Diencephalon (tissue), 1 donor: ENCODE measurements around the gene ESPN. TPM values are rescaled to one million over a fixed set of nuclear protein-coding genes. Genes with fewer than 3 reads are reported as not detected.

Experiments
- small RNA-seq: library from RNA; depleted of rRNA; stranded (forward); fragments of <200 nt; gene quantifications from one replicate; pipeline ENCODE3, GENCODE V24; 2014
- total RNA-seq: library from RNA; depleted of rRNA; stranded (reverse); fragments of >200 nt; gene quantifications from one replicate; pipeline ENCODE4 v1.2.3, GENCODE V29; 2014

Gene ESPN, protein sequence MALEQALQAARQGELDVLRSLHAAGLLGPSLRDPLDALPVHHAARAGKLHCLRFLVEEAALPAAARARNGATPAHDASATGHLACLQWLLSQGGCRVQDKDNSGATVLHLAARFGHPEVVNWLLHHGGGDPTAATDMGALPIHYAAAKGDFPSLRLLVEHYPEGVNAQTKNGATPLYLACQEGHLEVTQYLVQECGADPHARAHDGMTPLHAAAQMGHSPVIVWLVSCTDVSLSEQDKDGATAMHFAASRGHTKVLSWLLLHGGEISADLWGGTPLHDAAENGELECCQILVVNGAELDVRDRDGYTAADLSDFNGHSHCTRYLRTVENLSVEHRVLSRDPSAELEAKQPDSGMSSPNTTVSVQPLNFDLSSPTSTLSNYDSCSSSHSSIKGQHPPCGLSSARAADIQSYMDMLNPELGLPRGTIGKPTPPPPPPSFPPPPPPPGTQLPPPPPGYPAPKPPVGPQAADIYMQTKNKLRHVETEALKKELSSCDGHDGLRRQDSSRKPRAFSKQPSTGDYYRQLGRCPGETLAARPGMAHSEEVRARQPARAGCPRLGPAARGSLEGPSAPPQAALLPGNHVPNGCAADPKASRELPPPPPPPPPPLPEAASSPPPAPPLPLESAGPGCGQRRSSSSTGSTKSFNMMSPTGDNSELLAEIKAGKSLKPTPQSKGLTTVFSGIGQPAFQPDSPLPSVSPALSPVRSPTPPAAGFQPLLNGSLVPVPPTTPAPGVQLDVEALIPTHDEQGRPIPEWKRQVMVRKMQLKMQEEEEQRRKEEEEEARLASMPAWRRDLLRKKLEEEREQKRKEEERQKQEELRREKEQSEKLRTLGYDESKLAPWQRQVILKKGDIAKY
- 0.92 TPM for total RNA-seq

GRCh38 chr1:6424619-6425593 lies at the start of gene ESPN:
Gene ESPN (plus strand): TSS chr1:6424776. CDS start chr1:6424956, 180 bp downstream.

GRCh38 chr1:6393400-6394187 lies 31.0 kb upstream of the ESPN start, which contains the start of gene ACOT7:
Gene ACOT7 (minus strand): TSS chr1:6393767. CDS start chr1:6393399, 368 bp downstream.

DNA sequence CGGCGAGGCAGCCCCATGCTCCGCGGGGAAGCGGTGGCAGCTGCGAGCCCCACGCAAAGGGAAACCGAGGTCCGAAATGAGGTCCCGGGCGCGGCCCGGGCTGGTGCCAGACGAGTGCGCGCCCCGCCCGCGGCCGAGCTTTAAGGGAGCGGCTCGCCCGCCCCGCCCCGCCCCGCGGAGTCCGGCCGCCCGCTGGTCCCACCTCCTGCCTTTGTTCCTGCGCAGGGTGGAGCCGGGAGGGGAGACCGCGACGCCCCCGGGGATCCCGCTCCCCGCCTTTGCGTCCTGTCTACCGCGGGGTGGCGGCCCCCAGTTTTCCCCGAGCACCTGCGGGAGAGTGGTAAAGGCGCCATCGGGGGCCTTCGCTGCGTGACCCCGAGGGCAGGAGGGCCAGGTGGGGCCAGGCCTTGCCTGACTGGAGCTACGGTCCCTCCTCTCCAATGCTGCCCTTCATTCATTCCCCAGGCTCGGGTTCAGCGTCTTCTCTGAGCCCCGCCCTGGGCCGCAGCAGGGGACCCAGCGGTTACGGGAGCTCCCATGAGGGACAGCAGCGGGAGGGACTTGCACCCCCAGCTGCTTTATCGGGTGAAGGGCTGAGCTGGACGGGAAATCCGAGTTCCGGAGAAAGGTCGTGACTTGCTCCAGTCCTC lies 4.6 kb upstream of the ESPN start, which contains the start of gene HES2:
TSS of gene HES2 (minus strand) at position 116 of the 650 bp plus-strand sequence. CDS start at position 17, 99 bp downstream.

GRCh38 chr1:6466023-6466422 lies 41.4 kb downstream of the ESPN start, which contains the start of gene TNFRSF25:
Gene TNFRSF25 (minus strand): TSS chr1:6466173. CDS start chr1:6466107, 66 bp downstream.

DNA sequence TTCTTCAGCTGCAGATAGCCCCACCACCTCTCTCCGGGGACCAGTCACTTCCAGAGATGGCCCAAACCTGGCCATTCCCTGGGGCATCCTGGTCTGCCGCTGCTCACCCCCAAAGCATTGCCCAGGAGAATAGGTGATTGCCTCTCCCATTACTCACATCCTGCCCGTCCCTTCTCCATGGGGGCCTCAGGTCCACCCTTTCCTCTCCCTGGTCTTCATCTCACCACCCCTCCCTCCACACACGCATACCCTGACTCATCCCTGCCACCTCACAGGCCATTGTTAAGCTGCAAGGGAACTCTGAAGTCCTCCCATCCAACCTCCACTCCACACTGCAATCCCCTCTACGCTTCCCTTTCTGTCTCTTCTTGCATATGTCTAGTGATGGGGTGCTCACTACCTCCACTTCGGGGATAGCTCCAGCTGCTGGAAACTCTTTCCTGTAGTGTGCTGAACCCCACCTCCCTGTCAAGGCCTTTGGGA lies 66.9 kb downstream of the ESPN start, which contains the start of gene PLEKHG5:
TSS of gene PLEKHG5 (minus strand) at position 188 of the 483 bp plus-strand sequence. CDS start 14,096 bp downstream, outside the sequence.

Small RNAs within 50 kb of the gene (small RNA-seq; reads per million reads assigned to genes)
- not detected for gene MIR4252

Other genes with a start within 250 kb of the ESPN start
- gene CHD5, start 244.5 kb upstream of the ESPN start, total RNA-seq = 64.1 TPM
- gene RPL22, start 225.2 kb upstream of the ESPN start, total RNA-seq = 236 TPM
- gene RNF207, start 218.7 kb upstream of the ESPN start, total RNA-seq = 6.7 TPM
- gene ICMT, start 188.8 kb upstream of the ESPN start, total RNA-seq = 34.4 TPM
- not detected for gene HES3, start 180.6 kb upstream of the ESPN start, total RNA-seq
- gene GPR153, start 163.7 kb upstream of the ESPN start, total RNA-seq = 33.2 TPM
- gene ACOT7, start 31.0 kb upstream of the ESPN start, total RNA-seq = 77.7 TPM
- not detected for gene HES2, start 4.9 kb upstream of the ESPN start, total RNA-seq
- gene TNFRSF25, start 41.4 kb downstream of the ESPN start, total RNA-seq = 11.8 TPM
- 23.1 TPM for gene PLEKHG5, start 66.9 kb downstream of the ESPN start, total RNA-seq
- 33.7 TPM for gene NOL9, start 129.7 kb downstream of the ESPN start, total RNA-seq
- not detected for gene TAS1R1, start 130.5 kb downstream of the ESPN start, total RNA-seq
- gene ZBTB48, start 155.2 kb downstream of the ESPN start, total RNA-seq = 15.5 TPM
- 9.9 TPM for gene KLHL21, start 178.1 kb downstream of the ESPN start, total RNA-seq
- gene PHF13, start 189.0 kb downstream of the ESPN start, total RNA-seq = 15.0 TPM
- 20.1 TPM for gene THAP3, start 200.1 kb downstream of the ESPN start, total RNA-seq